Heart left ventricle (tissue), 16 donors: ENCODE data around the gene LGALS9. TPM values are rescaled to one million over a fixed set of nuclear protein-coding genes. Genes with fewer than 3 reads are reported as not detected.

Experiments
- ATAC-seq, 4 donors: fragments of 200-7000 bp; cut with Tn5 transposase; one replicate each; pipeline ENCODE4 v1.9.1; 2020 to 2022; ENCODE audit warnings: moderate library complexity in 4 of 4, mild to moderate bottlenecking in 3 of 4, moderate number of reproducible peaks in 1 of 4
- DNase-seq, 5 donors: peaks; one replicate each; pipeline ENCODE4 v3.0.0-alpha.2; 2020
- H3K27ac ChIP-seq, 12 donors: fragments of 200-600 bp; sonication (generic) in 4 of 12; one replicate each; pipeline versions ENCODE4 v1.5.0 to v1.8.0; 2016 to 2022; ENCODE audit warnings: mild to moderate bottlenecking in 2 of 12
- H3K27me3 ChIP-seq, 9 donors: fragments of 200-600 bp; sonication (generic) in 2 of 9; one replicate each; pipeline versions ENCODE4 v1.5.1 to v1.8.0; 2016 to 2022; ENCODE audit warnings: mild to moderate bottlenecking in 3 of 9
- H3K36me3 ChIP-seq, 9 donors: fragments of 200-600 bp; sonication (generic) in 2 of 9; one replicate each; pipeline versions ENCODE4 v1.5.0 to v1.8.0; 2018 to 2022; ENCODE audit warnings: mild to moderate bottlenecking in 2 of 9
- H3K4me1 ChIP-seq, 12 donors: fragments of 200-600 bp; sonication (generic) in 4 of 12; one replicate each; pipeline versions ENCODE4 v1.5.0 to v1.8.0; 2016 to 2022; ENCODE audit warnings: mild to moderate bottlenecking in 3 of 12
- H3K4me3 ChIP-seq, 12 donors: fragments of 200-600 bp; sonication (generic) in 4 of 12; one replicate each; pipeline versions ENCODE4 v1.5.0 to v1.8.0; 2017 to 2022; ENCODE audit warnings: mild to moderate bottlenecking in 9 of 12, moderate library complexity in 4 of 12
- H3K9me3 ChIP-seq, 12 donors: fragments of 200-600 bp; sonication (generic) in 4 of 12; one replicate each; pipeline versions ENCODE4 v1.5.0 to v1.8.0; 2016 to 2022; ENCODE audit warnings: mild to moderate bottlenecking in 1 of 12
- CTCF ChIP-seq, 12 donors: fragments of 200-600 bp; sonication (generic) in 4 of 12; IDR thresholded peaks; one replicate each; pipeline versions ENCODE4 v1.5.0 to v1.8.0; 2018 to 2022; ENCODE audit warnings: antibody characterized with exemption in 12 of 12, mild to moderate bottlenecking in 5 of 12
- POLR2A ChIP-seq, 2 donors: fragments of 450-650 bp; IDR thresholded peaks; one replicate each; pipeline ENCODE4 v1.6.1; 2017; ENCODE audit warnings: antibody characterized with exemption in 2 of 2, mild to moderate bottlenecking in 2 of 2, moderate library complexity in 2 of 2
- WGBS, 4 donors: extraction: QIAGEN DNeasy Blood & Tissue Kit in 2 of 4; methylation state at CpG; one replicate each; pipeline versions ENCODE4 v1.1.5 to v1.1.7; 2013 to 2018; 5-methylcytosine and 5-hydroxymethylcytosine counted together
- intact Hi-C, 10 donors: fragments of 100-400 bp; cut with DNase I; formaldehyde crosslinking; loops; one replicate each; pipeline versions ENCODE4 v1.11.1 to v1.14.2; 2022
- polyA plus RNA-seq, 2 donors: library from polyadenylated mRNA; stranded (reverse); fragments of 200-250 nt; gene quantifications; one replicate each; pipeline ENCODE4 v1.2.3, GENCODE V29; 2013
- total RNA-seq, 9 donors: library from RNA; depleted of rRNA in 2 of 9; stranded (reverse); fragments of >200 nt in 2 of 9; fragmentation: NEBNext Ultra II Directional in 3 of 9; extraction: Animal tissue kit (Norgen Biotek cat#: 25700) in 3 of 9; gene quantifications; one replicate each; pipeline versions ENCODE4 v1.1.0 to v1.2.4, GENCODE V29; 2016 to 2023
- donor health status: ischemic (EF 13 %, LVEDD 7.1; RV severe dilation, severe dysfunction).
- donor health status: healthy with polysubstance abuse.
- donor health status: DM: no; HTN: yes; CAD: no.
- donor health status: DM: no; HTN: no; CAD: no.
- donor health status: ischemic (EF 25% LVEDD 6.9; RV normal size, moderate dysfunction).
- donor health status: ischemic (EF 25% LVEDD 5.7; RV mildly dilated, moderate dysfunction).
- donor health status: healthy.
- donor health status: DM: yes; HTN: yes; CAD: no.
- donor health status: ischemic (EF 35%, LVEDD 5.7; RV mildly dilated, moderate dysfunction).
- donor health status: nonischemic (EF 11% LVEDD 7.7; RV severe dilation, severe dysfunction).
- donor health status: DM: yes; HTN: yes; CAD: no.
- donor health status: PGD.
- donor health status: ischemic (EF 29% LVEDD 5.4; RV normal size, mild dysfunction).
- donor health status: nonischemic (EF 23%, LVEDD 6.1; RV moderate dilation, normal function).

Gene LGALS9
- total and polyA plus RNA-seq, 11 donors: 7.9 to 173 (median 22.1) TPM

GRCh38 chr17:27602721-27603420 is 28.1 kb upstream of the LGALS9 start:
- TF ChIP-seq POLR2A (IDR thresholded peaks at IDR 0.05) (no peak), CTCF (IDR thresholded peaks at IDR 0.05) (peak; percentile 88 to 99 (median 97))

GRCh38 chr17:27603421-27603770 is 27.6 kb upstream of the LGALS9 start:
- H3K9me3 ChIP-seq: no peaks in the 10 kb centered on the region
- TF ChIP-seq POLR2A (IDR thresholded peaks at IDR 0.05) (no peak), CTCF (IDR thresholded peaks at IDR 0.05) (peak in 2 of 12 donors; percentile 4 to 5)

More at GRCh38 chr17:27602721-27603420, 28.1 kb upstream of the LGALS9 start:
- H3K27ac ChIP-seq: no peak overlapping the region
- peaks cover 0 to 18% (median 7%) of the 10 kb centered on the region in 12 donors for H3K4me1 ChIP-seq
- DNase-seq (peak; percentile 70 to 83 (median 72)), ATAC-seq (peak; percentile 41 to 75 (median 63))
- peaks cover 0 to 64% (median 44%) of the 10 kb centered on the region in 9 donors for H3K36me3 ChIP-seq
- WGBS, 4 donors: 42 to 62% (median 49%) methylated on average over 9 to 15 of the region's 15 CpGs
- intact Hi-C loops: loop anchor here (1.0 to 10.0 kb wide), 11 partner anchors 48 to 367 kb away; partner anchors contain the start of gene KSR1 (in 2 of the 10)
- H3K4me3 ChIP-seq: no peak overlapping the region
- no peaks in the 10 kb centered on the region for H3K9me3 ChIP-seq
- no peaks in the 10 kb centered on the region for H3K27me3 ChIP-seq

DNA sequence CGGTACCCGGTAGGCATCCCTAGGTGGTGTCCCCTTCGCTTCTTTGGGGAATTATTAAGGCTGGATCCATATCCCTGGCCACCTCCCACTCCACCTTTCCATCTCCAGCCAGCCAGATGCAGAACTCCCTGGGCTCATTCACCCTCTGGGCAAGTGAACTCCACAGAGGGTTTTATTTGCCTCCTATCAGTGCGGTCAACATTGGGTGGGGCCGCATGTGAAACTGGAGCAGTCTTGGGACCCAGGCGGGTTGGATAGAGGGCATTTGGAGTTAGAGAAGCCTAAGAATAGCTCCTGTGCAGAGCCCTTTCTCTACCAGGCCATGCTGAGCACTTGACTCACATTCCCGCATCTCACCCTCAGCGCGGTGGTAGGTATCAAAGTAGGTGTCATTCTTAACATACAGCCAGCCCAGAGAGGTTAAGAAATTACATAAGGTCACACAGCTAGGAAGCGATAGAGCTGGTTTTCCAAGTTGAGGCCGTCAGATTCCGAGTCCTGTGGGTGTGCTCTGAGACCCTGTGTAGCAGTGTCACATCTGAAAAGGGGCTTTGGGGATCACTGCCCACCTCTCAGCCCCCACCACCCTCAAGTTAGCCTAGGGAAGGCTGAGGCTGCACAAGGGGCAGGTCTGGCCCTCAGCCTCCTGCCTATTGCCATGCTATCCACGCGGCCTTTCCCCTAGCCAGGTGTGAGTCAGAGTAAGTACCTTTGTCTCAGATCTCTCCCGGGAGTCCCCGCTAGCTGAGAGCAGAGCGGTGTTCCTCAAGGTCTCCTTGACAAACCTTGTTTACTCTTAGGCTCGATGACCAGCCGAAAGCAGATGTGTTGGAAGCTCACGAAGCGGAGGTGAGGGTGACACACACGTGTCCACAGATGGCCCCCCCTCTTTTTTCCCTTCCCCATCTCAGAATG is 26.9 kb upstream of the LGALS9 start:
- no peak overlapping the region for H3K27ac ChIP-seq
- ATAC-seq: no peak
- intact Hi-C loops: loop anchor here (1.0 to 10.0 kb wide), 10 partner anchors 47 to 367 kb away; partner anchors contain the start of gene KSR1 (in 2 of the 10)
- peak in 1 of 5 donors; percentile 38 for DNase-seq
- peaks cover 0 to 18% (median 7%) of the 10 kb centered on the region in 12 donors for H3K4me1 ChIP-seq
- TF ChIP-seq POLR2A (IDR thresholded peaks at IDR 0.05): no peak
- no peak for TF ChIP-seq CTCF (IDR thresholded peaks at IDR 0.05)
- H3K27me3 ChIP-seq: no peaks in the 10 kb centered on the region
- no peaks in the 10 kb centered on the region for H3K9me3 ChIP-seq
- H3K36me3 ChIP-seq: peaks cover 0 to 69% (median 51%) of the 10 kb centered on the region in 9 donors
- H3K4me3 ChIP-seq: no peak overlapping the region
- 96 to 97% (median 96%) methylated on average over 22 of the region's 22 CpGs for WGBS, 4 donors

More at GRCh38 chr17:27603421-27603770, 27.6 kb upstream of the LGALS9 start:
- peaks cover 0 to 64% (median 49%) of the 10 kb centered on the region in 9 donors for H3K36me3 ChIP-seq
- WGBS, 4 donors: 81 to 94% (median 91%) methylated on average over 2 of the region's 2 CpGs; no CpG with 5 or more reads in 1 of the 4 donors
- intact Hi-C loops: loop anchor here (1.0 to 10.0 kb wide), 10 partner anchors 47 to 367 kb away; partner anchors contain the start of gene KSR1 (in 2 of the 10)
- ATAC-seq: no peak
- peaks cover 0 to 18% (median 7%) of the 10 kb centered on the region in 12 donors for H3K4me1 ChIP-seq
- no peak overlapping the region for H3K27ac ChIP-seq
- H3K4me3 ChIP-seq: no peak overlapping the region
- no peaks in the 10 kb centered on the region for H3K27me3 ChIP-seq
- DNase-seq: no peak
